Loucy (cell line): ENCODE measurements around the gene UBAC2.

ENCODE experiments used
- H2AFZ ChIP-seq: fragments of 200-600 bp; sonication (generic); 2 replicates; pipeline ENCODE4 v1.6.0; 2016; ENCODE audit warnings: antibody characterized with exemption, mild to moderate bottlenecking, low read length, moderate library complexity
- H3F3A ChIP-seq: fragments of 200-600 bp; 2 replicates; pipeline ENCODE4 v1.6.0; 2016; ENCODE audit warnings: antibody characterized with exemption, low read depth, mild to moderate bottlenecking
- H3K27me3 ChIP-seq: fragments of 200-600 bp; sonication (generic); 2 replicates; pipeline ENCODE4 v1.6.1; 2014; ENCODE audit warnings: low read length, mild to moderate bottlenecking; ENCODE audit not compliant: insufficient read depth, poor library complexity, severe bottlenecking
- H3K36me3 ChIP-seq: fragments of 200-600 bp; sonication (generic); 2 replicates; pipeline ENCODE4 v1.6.1; 2016; ENCODE audit warnings: low read length; ENCODE audit not compliant: insufficient read depth
- H3K4me1 ChIP-seq: fragments of 200-600 bp; sonication (generic); 2 replicates; pipeline ENCODE4 v1.5.1; 2014; ENCODE audit warnings: low read length, mild to moderate bottlenecking; ENCODE audit not compliant: insufficient read depth, poor library complexity, severe bottlenecking
- H3K4me2 ChIP-seq: fragments of 200-600 bp; sonication (generic); 2 replicates; pipeline ENCODE4 v1.6.0; 2014; ENCODE audit warnings: antibody characterized with exemption, low read length, low read depth, mild to moderate bottlenecking; ENCODE audit not compliant: poor library complexity, severe bottlenecking
- H3K4me3 ChIP-seq: fragments of 200-600 bp; sonication (generic); 2 replicates; pipeline ENCODE4 v1.5.1; 2014; ENCODE audit warnings: low read length, mild to moderate bottlenecking, mixed read lengths; ENCODE audit not compliant: poor library complexity, severe bottlenecking
- H3K79me2 ChIP-seq: fragments of 200-600 bp; sonication (generic); 2 replicates; pipeline ENCODE4 v1.6.1; 2014; ENCODE audit warnings: low read length; ENCODE audit not compliant: insufficient read depth
- H3K9ac ChIP-seq: fragments of 200-600 bp; sonication (generic); 2 replicates; pipeline ENCODE4 v1.6.0; 2014; ENCODE audit warnings: mild to moderate bottlenecking, low read depth, low read length, moderate library complexity; ENCODE audit not compliant: poor library complexity, severe bottlenecking
- H3K9me2 ChIP-seq: fragments of 200-600 bp; sonication (generic); replicated peaks from 2 replicates; pipeline ENCODE4 v1.6.1; 2016; ENCODE audit warnings: low read depth, low read length, mixed read lengths
- H3K9me3 ChIP-seq: fragments of 200-600 bp; sonication (generic); 2 replicates; pipeline ENCODE4 v1.6.1; 2014; ENCODE audit warnings: mild to moderate bottlenecking, antibody characterized with exemption, low read length, low read depth; ENCODE audit not compliant: insufficient read depth
- H4K20me1 ChIP-seq: fragments of 200-600 bp; sonication (generic); 2 replicates; pipeline ENCODE4 v1.6.0; 2014; ENCODE audit warnings: antibody characterized with exemption, low read length, mild to moderate bottlenecking; ENCODE audit not compliant: insufficient read depth, poor library complexity, severe bottlenecking
- EZH2phosphoT487 ChIP-seq: fragments of 200-600 bp; IDR thresholded peaks from 2 replicates; pipeline ENCODE4 v1.6.1; 2018; ENCODE audit warnings: antibody characterized with exemption, mild to moderate bottlenecking, moderate library complexity, borderline replicate concordance
- TF ChIP-seq, protein P1 (sequence below): fragments of 200-600 bp; sonication (generic); conservative IDR thresholded peaks from 2 replicates; pipeline ENCODE4 v1.5.1; 2014; ENCODE audit warnings: mild to moderate bottlenecking, antibody characterized with exemption, low read length

Gene UBAC2

DNA sequence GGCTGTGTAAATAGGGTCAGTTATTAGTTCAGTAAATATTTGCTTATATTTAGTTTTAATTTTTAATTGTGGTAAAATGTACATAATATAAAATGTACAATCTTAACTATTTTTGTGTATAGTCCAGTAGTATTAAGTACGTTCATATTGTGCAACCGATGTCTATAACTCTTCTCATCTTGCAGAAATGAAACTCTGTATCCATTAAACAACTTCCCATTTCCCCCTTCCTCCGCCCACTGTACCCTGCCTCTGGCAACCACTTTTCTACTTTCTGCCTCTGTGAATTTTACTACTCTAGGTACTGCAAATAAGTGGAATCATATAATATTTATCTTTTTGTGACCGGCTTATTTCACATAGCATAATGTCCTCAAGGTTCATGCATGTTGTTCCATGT, 24.4 kb downstream of the UBAC2 start:
- Histone ChIP-seq H3K4me1 (peaks cover 89% of the 10 kb centered on the region), H3K9me3 (peaks cover 5% of the 10 kb centered on the region), H3K4me3 (no peak overlapping the region), H3K27me3 (no peaks in the 10 kb centered on the region), H2AFZ (no peak overlapping the region), H3K79me2 (peaks cover 92% of the 10 kb centered on the region), H3K9ac (no peak overlapping the region), H3K4me2 (no peak overlapping the region), H3F3A (peaks cover 11% of the 10 kb centered on the region), H3K36me3 (peaks cover 8% of the 10 kb centered on the region; the same call in 1 of the 2 replicates), H3K9me2 (no peaks in the 10 kb centered on the region), H4K20me1 (peaks cover 11% of the 10 kb centered on the region)
- no peak for TF ChIP-seq EZH2phosphoT487
- TF ChIP-seq, protein P1, sequence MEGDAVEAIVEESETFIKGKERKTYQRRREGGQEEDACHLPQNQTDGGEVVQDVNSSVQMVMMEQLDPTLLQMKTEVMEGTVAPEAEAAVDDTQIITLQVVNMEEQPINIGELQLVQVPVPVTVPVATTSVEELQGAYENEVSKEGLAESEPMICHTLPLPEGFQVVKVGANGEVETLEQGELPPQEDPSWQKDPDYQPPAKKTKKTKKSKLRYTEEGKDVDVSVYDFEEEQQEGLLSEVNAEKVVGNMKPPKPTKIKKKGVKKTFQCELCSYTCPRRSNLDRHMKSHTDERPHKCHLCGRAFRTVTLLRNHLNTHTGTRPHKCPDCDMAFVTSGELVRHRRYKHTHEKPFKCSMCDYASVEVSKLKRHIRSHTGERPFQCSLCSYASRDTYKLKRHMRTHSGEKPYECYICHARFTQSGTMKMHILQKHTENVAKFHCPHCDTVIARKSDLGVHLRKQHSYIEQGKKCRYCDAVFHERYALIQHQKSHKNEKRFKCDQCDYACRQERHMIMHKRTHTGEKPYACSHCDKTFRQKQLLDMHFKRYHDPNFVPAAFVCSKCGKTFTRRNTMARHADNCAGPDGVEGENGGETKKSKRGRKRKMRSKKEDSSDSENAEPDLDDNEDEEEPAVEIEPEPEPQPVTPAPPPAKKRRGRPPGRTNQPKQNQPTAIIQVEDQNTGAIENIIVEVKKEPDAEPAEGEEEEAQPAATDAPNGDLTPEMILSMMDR, result no peak

DNA sequence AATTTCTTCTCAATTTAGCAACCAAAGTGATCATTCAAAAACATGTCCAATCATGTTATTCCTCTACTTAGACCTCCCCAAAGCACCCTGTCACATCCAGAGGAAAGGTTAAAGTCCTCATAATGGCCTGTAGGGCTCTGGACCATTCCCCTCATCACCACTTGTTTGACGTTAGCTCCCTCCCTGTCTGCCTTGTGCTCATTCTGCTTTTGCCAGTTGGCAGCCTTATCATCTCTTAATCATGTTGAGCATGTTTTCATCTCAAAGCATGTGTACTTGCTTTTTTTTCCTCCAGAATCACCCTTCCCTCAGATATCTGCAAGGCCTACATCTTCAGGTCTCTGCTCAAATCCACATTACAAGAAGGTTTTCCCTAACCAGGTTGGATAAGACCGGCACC, 25.9 kb downstream of the UBAC2 start:
- Histone ChIP-seq H4K20me1 (peaks cover under 1% of the 10 kb centered on the region), H3K27me3 (no peaks in the 10 kb centered on the region), H2AFZ (no peak overlapping the region), H3K4me3 (no peak overlapping the region), H3K9ac (peak overlapping the region; percentile 25), H3K36me3 (peaks cover 8% of the 10 kb centered on the region; the same call in 1 of the 2 replicates), H3K4me2 (no peak overlapping the region), H3K9me2 (no peaks in the 10 kb centered on the region), H3F3A (peaks cover 11% of the 10 kb centered on the region), H3K79me2 (peaks cover 92% of the 10 kb centered on the region), H3K9me3 (peaks cover 5% of the 10 kb centered on the region), H3K4me1 (peaks cover 87% of the 10 kb centered on the region)
- TF ChIP-seq, protein P1, result peak; percentile 14; the same call in 1 of the 2 replicates
- no peak for TF ChIP-seq EZH2phosphoT487

DNA sequence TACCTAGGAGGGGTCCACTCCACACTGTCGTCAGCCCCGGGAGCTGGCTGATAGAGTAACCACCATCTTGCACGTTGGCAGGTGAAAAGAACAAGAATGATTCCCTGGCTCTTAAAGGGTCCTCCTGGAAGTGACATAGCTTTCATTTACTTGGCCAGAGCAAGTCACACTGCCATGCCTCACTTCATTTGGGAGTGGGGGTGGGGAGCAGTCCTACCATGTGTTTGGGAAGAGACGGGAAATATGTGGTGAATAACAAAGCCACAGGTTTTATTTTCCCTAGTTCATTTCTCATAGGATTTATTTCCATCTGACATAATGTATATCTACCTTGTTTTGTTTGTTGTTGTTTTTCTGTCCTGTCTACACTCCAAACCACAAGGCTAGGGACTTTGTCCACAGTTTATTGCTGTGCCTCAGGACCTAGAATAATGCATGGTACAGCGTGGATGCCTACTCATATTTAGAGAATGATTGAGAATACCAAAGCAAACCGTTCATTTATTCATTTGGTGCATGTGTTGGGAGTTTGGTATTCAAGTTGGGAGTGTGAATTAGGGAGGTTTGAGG, 26.8 kb downstream of the UBAC2 start:
- Histone ChIP-seq H3F3A (peaks cover 11% of the 10 kb centered on the region), H3K9ac (peak overlapping the region; percentile 80), H3K9me2 (no peaks in the 10 kb centered on the region), H3K4me1 (peaks cover 83% of the 10 kb centered on the region), H3K9me3 (peaks cover 5% of the 10 kb centered on the region), H4K20me1 (no peaks in the 10 kb centered on the region), H2AFZ (no peak overlapping the region), H3K36me3 (peaks cover 5% of the 10 kb centered on the region; the same call in 1 of the 2 replicates), H3K79me2 (peaks cover 91% of the 10 kb centered on the region), H3K4me2 (peak overlapping the region; percentile 79), H3K27me3 (no peaks in the 10 kb centered on the region), H3K4me3 (no peak overlapping the region)
- TF ChIP-seq, protein P1, result no peak
- no peak for TF ChIP-seq EZH2phosphoT487
